MM.1S (cell line): Measurements from ENCODE around the gene RAP2C.

Source experiments
- CTCF ChIP-seq: fragments of 300-600 bp; sonication (generic); IDR thresholded peaks from 2 replicates; pipeline ENCODE4 v1.5.1; 2016; ENCODE audit warnings: antibody characterized with exemption, low read length, mixed read lengths
- EZH2 ChIP-seq: fragments of 300-600 bp; sonication (generic); optimal IDR thresholded peaks from 2 replicates; pipeline ENCODE3; 2017; ENCODE audit warnings: low read depth, mild to moderate bottlenecking, antibody characterized with exemption, low read length, mixed read lengths

- no peak for TF ChIP-seq EZH2
- no peak for TF ChIP-seq CTCF
Observed at GRCh38 chrX:132188175-132188574, 31.1 kb downstream of the RAP2C start.
